Measurements from ENCODE around the gene PCDHA6. TPM values are rescaled to one million over a fixed set of nuclear protein-coding genes. Genes with fewer than 3 reads are reported as not detected.
"Not testable (repeated sequence)": the region's sequence is repeated elsewhere in the genome, so short reads cannot be mapped to it uniquely, and the experiment has no call there.

PCDHA6 gene
- total and polyA plus RNA-seq, 12 donors: 0.14 to 0.31 (median 0.18) TPM; not detected in 9

- H3K36me3 ChIP-seq: no peaks in the 10 kb centered on the region
- H3K4me1 ChIP-seq: no peaks in the 10 kb centered on the region
- DNase-seq (no peak), ATAC-seq (no peak)
- TF ChIP-seq, protein P1, sequence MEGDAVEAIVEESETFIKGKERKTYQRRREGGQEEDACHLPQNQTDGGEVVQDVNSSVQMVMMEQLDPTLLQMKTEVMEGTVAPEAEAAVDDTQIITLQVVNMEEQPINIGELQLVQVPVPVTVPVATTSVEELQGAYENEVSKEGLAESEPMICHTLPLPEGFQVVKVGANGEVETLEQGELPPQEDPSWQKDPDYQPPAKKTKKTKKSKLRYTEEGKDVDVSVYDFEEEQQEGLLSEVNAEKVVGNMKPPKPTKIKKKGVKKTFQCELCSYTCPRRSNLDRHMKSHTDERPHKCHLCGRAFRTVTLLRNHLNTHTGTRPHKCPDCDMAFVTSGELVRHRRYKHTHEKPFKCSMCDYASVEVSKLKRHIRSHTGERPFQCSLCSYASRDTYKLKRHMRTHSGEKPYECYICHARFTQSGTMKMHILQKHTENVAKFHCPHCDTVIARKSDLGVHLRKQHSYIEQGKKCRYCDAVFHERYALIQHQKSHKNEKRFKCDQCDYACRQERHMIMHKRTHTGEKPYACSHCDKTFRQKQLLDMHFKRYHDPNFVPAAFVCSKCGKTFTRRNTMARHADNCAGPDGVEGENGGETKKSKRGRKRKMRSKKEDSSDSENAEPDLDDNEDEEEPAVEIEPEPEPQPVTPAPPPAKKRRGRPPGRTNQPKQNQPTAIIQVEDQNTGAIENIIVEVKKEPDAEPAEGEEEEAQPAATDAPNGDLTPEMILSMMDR (IDR thresholded peaks at IDR 0.05): no peak
- H3K27ac ChIP-seq: no peak overlapping the region
- intact Hi-C loops (cut with DNase I): loop anchor here in 2 of 10 donors (5.0 to 10.0 kb wide), 2 partner anchors 173 to 175 kb away; no protein-coding TSS in a partner anchor
- peaks cover 0 to 98% (median 44%) of the 10 kb centered on the region in 7 donors for H3K27me3 ChIP-seq
- peaks cover 0 to 60% (median 13%) of the 10 kb centered on the region in 11 donors for H3K9me3 ChIP-seq
- WGBS, 2 donors: 48 to 55% methylated on average over 5 of the region's 5 CpGs
- H3K4me3 ChIP-seq: no peak overlapping the region
Measured at GRCh38 chr5:140869555-140869886, 41.8 kb downstream of the PCDHA6 start.

- H3K9me3 ChIP-seq: peaks cover 0 to 68% (median 13%) of the 10 kb centered on the region in 11 donors
- ATAC-seq (no peak), DNase-seq (no peak)
- no peaks in the 10 kb centered on the region for H3K36me3 ChIP-seq
- intact Hi-C loops (cut with DNase I): no loop called here
- H3K4me3 ChIP-seq: no peak overlapping the region
- H3K4me1 ChIP-seq: no peaks in the 10 kb centered on the region
- H3K27me3 ChIP-seq: peaks cover 0 to 98% (median 53%) of the 10 kb centered on the region in 7 donors
- TF ChIP-seq, protein P1 (IDR thresholded peaks at IDR 0.05): no peak
- no peak overlapping the region for H3K27ac ChIP-seq
- WGBS, 2 donors: 35 to 43% methylated on average over 103 to 114 of the region's 114 CpGs
Measured at GRCh38 chr5:140870221-140871201, 42.8 kb downstream of the PCDHA6 start.

- Histone ChIP-seq H3K36me3 (no peaks in the 10 kb centered on the region), H3K4me3 (peak within 1 kb of the TSS in 1 of 10 donors; percentile 8), H3K27me3 (peaks cover 0 to 99% (median 69%) of the 10 kb centered on the region in 7 donors), H3K27ac (no peak within 1 kb of the TSS), H3K4me1 (no peaks in the 10 kb centered on the region), H3K9me3 (peaks cover 0 to 76% (median 21%) of the 10 kb centered on the region in 11 donors)
- TF ChIP-seq, protein P1 (IDR thresholded peaks at IDR 0.05): no peak
- DNase-seq (no peak), ATAC-seq (no peak)
- intact Hi-C loops (cut with DNase I): no loop called here
- WGBS, 2 donors: 14 to 15% methylated on average over 45 to 47 of the region's 47 CpGs
Measured at GRCh38 chr5:140875085-140876065, 47.6 kb downstream of the PCDHA6 start, which contains the start of gene PCDHA12. Gene PCDHA12 (plus strand): TSS chr5:140875308. CDS start chr5:140875473, 165 bp downstream.

- H3K4me1 ChIP-seq; H3K27ac ChIP-seq; ATAC-seq; DNase-seq; intact Hi-C loops (cut with DNase I); H3K4me3 ChIP-seq; H3K36me3 ChIP-seq: not testable (repeated sequence)
- 30 to 33% methylated on average over 79 to 80 of the region's 80 CpGs for WGBS, 2 donors
- Histone ChIP-seq H3K9me3 (peaks cover 0 to 64% (median 12%) of the 10 kb centered on the region in 11 donors), H3K27me3 (peaks cover 0 to 99% (median 65%) of the 10 kb centered on the region in 7 donors)
Measured at GRCh38 chr5:140876541-140877261, 48.9 kb downstream of the PCDHA6 start.
